Measurements from ENCODE around the gene NCKAP5.

GRCh38 chr2:132642415-132642814 lies 925.8 kb downstream of the NCKAP5 start:
- TF ChIP-seq CTCF (IDR thresholded peaks at IDR 0.05 in 8 of 11, conservative IDR thresholded peaks at IDR 0.05 in 3 of 11) (no peak), POLR2A (IDR thresholded peaks at IDR 0.05) (no peak)

All from spleen (tissue), 7 donors.